B cell (primary cell): ENCODE measurements around the gene NOC2L. TPM values are rescaled to one million over a fixed set of nuclear protein-coding genes. Genes with fewer than 3 reads are reported as not detected.
A peak's percentile ranks its signal among the peaks of the same experiment; 100 is the strongest.

Source experiments
- ATAC-seq: fragments of 200-7000 bp; cut with Tn5 transposase; one replicate; pipeline ENCODE4 v1.10.0; 2021; ENCODE audit warnings: low read depth, mild to moderate bottlenecking, moderate number of reproducible peaks, moderate library complexity
- CTCF ChIA-PET: fragments of 350-600 bp; sonication (Branson Sonifier 250); formaldehyde crosslinking; loops from one replicate; lab custom pipeline; 2021; ENCODE audit warnings: antibody characterized with exemption, inconsistent platforms; lab: Charles Lee
- POLR2A ChIA-PET: fragments of 350-600 bp; sonication (Branson Sonifier 250); formaldehyde crosslinking; loops from one replicate; lab custom pipeline; 2021; ENCODE audit warnings: antibody characterized with exemption; lab: Charles Lee
- DNase-seq: peaks from one replicate; pipeline ENCODE4 v3.0.0; 2013
- H2AFZ ChIP-seq: 2 replicates; pipeline ENCODE4 v1.6.1; 2012; ENCODE audit warnings: mild to moderate bottlenecking, low read depth, low read length; ENCODE audit not compliant: insufficient read depth, poor library complexity, severe bottlenecking
- H3K27ac ChIP-seq, 2 donors: 1 replicate in 1 of 2; 2 replicates in 1 of 2; pipeline ENCODE4 v1.5.1; 2012 to 2013; ENCODE audit warnings: low read length in 2 of 2, mild to moderate bottlenecking in 2 of 2, moderate library complexity in 1 of 2
- H3K27me3 ChIP-seq, 4 experiments: fragments of 200-600 bp in 1 of 4; sonication (generic) in 1 of 4; replicated peaks in 1 of 4; 1 replicate in 2 of 4; 2 replicates in 2 of 4; pipeline versions ENCODE4 v1.6.1 to v1.7.0; 2013 to 2016; ENCODE audit warnings: low read length in 3 of 4, mild to moderate bottlenecking in 2 of 4, mixed read lengths in 1 of 4, moderate library complexity in 1 of 4; ENCODE audit not compliant: insufficient read depth in 4 of 4, control insufficient read depth in 3 of 4; ENCODE audit errors: control extremely low read depth in 1 of 4
- H3K36me3 ChIP-seq, 2 experiments: replicated peaks in 1 of 2; 1 replicate in 1 of 2; 2 replicates in 1 of 2; pipeline versions ENCODE4 v1.6.1 to v1.7.1; 2013; ENCODE audit warnings: low read length in 1 of 2; ENCODE audit not compliant: insufficient read depth in 2 of 2, control insufficient read depth in 1 of 2; ENCODE audit errors: control extremely low read depth in 1 of 2, extremely low read depth in 1 of 2
- H3K4me1 ChIP-seq, 2 donors: fragments of 200-600 bp in 1 of 2; sonication (generic) in 1 of 2; 1 replicate in 1 of 2; 2 replicates in 1 of 2; pipeline versions ENCODE4 v1.5.1 to v1.6.1; 2013 to 2017; ENCODE audit warnings: low read length in 2 of 2; ENCODE audit not compliant: control insufficient read depth in 2 of 2, insufficient read depth in 2 of 2
- H3K4me2 ChIP-seq: replicated peaks from 2 replicates; pipeline ENCODE3; 2012; ENCODE audit warnings: mild to moderate bottlenecking, low read depth, low read length; ENCODE audit not compliant: poor library complexity, severe bottlenecking
- H3K4me3 ChIP-seq, 5 experiments: fragments of 200-600 bp in 1 of 5; sonication (generic) in 1 of 5; 1 replicate in 3 of 5; 2 replicates in 2 of 5; pipeline versions ENCODE4 v1.5.1 to v1.7.0; 2011 to 2016; ENCODE audit warnings: low read length in 4 of 5, mild to moderate bottlenecking in 4 of 5, low read depth in 2 of 5, control low read depth in 1 of 5, moderate library complexity in 1 of 5; ENCODE audit not compliant: insufficient read depth in 1 of 5; ENCODE audit errors: control extremely low read depth in 1 of 5, extremely low read depth in 1 of 5
- H3K79me2 ChIP-seq: fragments of 200-600 bp; sonication (generic); one replicate; pipeline ENCODE4 v1.6.0; 2016; ENCODE audit warnings: low read length; ENCODE audit not compliant: control insufficient read depth, insufficient read depth
- H3K9ac ChIP-seq: fragments of 200-600 bp; sonication (generic); 2 replicates; pipeline ENCODE4 v1.6.1; 2017; ENCODE audit warnings: mild to moderate bottlenecking, low read length, moderate library complexity
- H3K9me3 ChIP-seq, 3 donors: one replicate each; pipeline versions ENCODE4 v1.6.1 to v1.7.1; 2013; ENCODE audit warnings: low read length in 2 of 3; ENCODE audit not compliant: control insufficient read depth in 2 of 3, insufficient read depth in 1 of 3; ENCODE audit errors: control extremely low read depth in 1 of 3
- H4K20me1 ChIP-seq: 2 replicates; pipeline ENCODE4 v1.6.0; 2012; ENCODE audit warnings: mild to moderate bottlenecking, low read length; ENCODE audit not compliant: insufficient read depth, control insufficient read depth, poor library complexity, severe bottlenecking
- H3K27ac Mint-ChIP-seq: one replicate; pipeline ENCODE4 v1.8.0; 2021; ENCODE audit warnings: mixed read lengths
- H3K27me3 Mint-ChIP-seq: one replicate; pipeline ENCODE4 v1.8.0; 2021; ENCODE audit warnings: mixed read lengths
- H3K4me1 Mint-ChIP-seq: one replicate; pipeline ENCODE4 v1.8.0; 2021; ENCODE audit warnings: mixed read lengths
- H3K4me3 Mint-ChIP-seq: one replicate; pipeline ENCODE4 v1.8.0; 2021; ENCODE audit warnings: mixed read lengths
- H3K9me3 Mint-ChIP-seq: one replicate; pipeline ENCODE4 v1.8.0; 2022; ENCODE audit warnings: mixed read lengths; ENCODE audit not compliant: insufficient read depth
- CTCF ChIP-seq: fragments of 200-600 bp; IDR thresholded peaks from one replicate; pipeline ENCODE4 v1.8.0; 2022; ENCODE audit warnings: antibody characterized with exemption, mild to moderate bottlenecking
- EZH2 ChIP-seq: IDR thresholded peaks from 2 replicates; pipeline ENCODE4 v1.6.1; 2012; ENCODE audit warnings: borderline replicate concordance, low read depth, mild to moderate bottlenecking, moderate library complexity, low read length; ENCODE audit not compliant: insufficient read depth, poor library complexity, severe bottlenecking
- WGBS: methylation state at CpG from one replicate; pipeline ENCODE4 v1.1.5; 2013; ENCODE audit warnings: missing lambda C conversion rate; ENCODE audit not compliant: insufficient coverage; 5-methylcytosine and 5-hydroxymethylcytosine counted together
- intact Hi-C: fragments of 100-400 bp; cut with micrococcal nuclease; formaldehyde crosslinking; loops from one replicate; pipeline ENCODE4 v1.10.0; 2022
- polyA plus RNA-seq: library from polyadenylated mRNA; depleted of rRNA; stranded (reverse); fragments of >200 nt; gene quantifications from 2 replicates; pipeline ENCODE4 v1.2.3, GENCODE V29; 2012
- total RNA-seq, 2 donors: library from RNA; stranded (reverse); fragments of 120-200 nt in 1 of 2; gene quantifications; 1 replicate in 1 of 2; 2 replicates in 1 of 2; pipeline versions ENCODE4 v1.2.3 to v1.2.4, GENCODE V29; 2013 to 2022

Gene NOC2L
- total and polyA plus RNA-seq, 2 donors (not counting 1 experiment from before 2014, with no cell fraction given): 48.0 to 64.1 TPM

- Histone ChIP-seq H3K79me2 (no peaks in the 10 kb centered on the region), H3K36me3 (no peaks in the 10 kb centered on the region), H3K9ac (peak within 1 kb of the TSS; percentile 55), H3K9me3 (peaks cover 0 to 18% (median 0%) of the 10 kb centered on the region in 3 donors), H3K27ac (no peak within 1 kb of the TSS), H3K4me2 (peak within 1 kb of the TSS; percentile 90), H3K4me3 (peak within 1 kb of the TSS in 4 of 5 experiments; percentile 4 to 58 (median 40)), H4K20me1 (no peaks in the 10 kb centered on the region), H3K4me1 (peaks cover 35 to 49% of the 10 kb centered on the region in 2 donors), H2AFZ (peak within 1 kb of the TSS; percentile 54), H3K27me3 (peaks cover 0 to 80% (median 41%) of the 10 kb centered on the region in 4 experiments)
- peak; percentile 77 for DNase-seq
- peak within 1 kb of the TSS; percentile 91 for H3K4me3 Mint-ChIP-seq
- WGBS: 1% methylated on average over 69 of the region's 72 CpGs
- peak; percentile 34 for ATAC-seq
- no peak for TF ChIP-seq CTCF
- peak; percentile 85 for TF ChIP-seq EZH2
- ChIA-PET CTCF (interaction anchor here (1.0 to 1.1 kb wide), 2 partner anchors 18 to 53 kb away, joined by 3 read pairs; no protein-coding TSS in a partner anchor), POLR2A (no interaction called here)
- peaks cover 47% of the 10 kb centered on the region for H3K27me3 Mint-ChIP-seq
- peaks cover 24% of the 10 kb centered on the region for H3K4me1 Mint-ChIP-seq
- intact Hi-C loops: no loop called here
- peak within 1 kb of the TSS; percentile 53 for H3K27ac Mint-ChIP-seq
- H3K9me3 Mint-ChIP-seq: no peaks in the 10 kb centered on the region
These were observed 35.7 kb downstream of the NOC2L start, which contains the start of gene SAMD11 for GRCh38 chr1:923131-923990. Gene SAMD11, plus strand, starts transcription at chr1:923923. Its CDS starts 509 bp downstream, at chr1:924432.
